Testis (tissue), 3 donors: ENCODE measurements around the gene PRPH2. TPM values are rescaled to one million over a fixed set of nuclear protein-coding genes. Genes with fewer than 3 reads are reported as not detected.

Experiments used
- DNase-seq: peaks from one replicate; pipeline ENCODE4 v3.0.0-alpha.2; 2019
- H3K27ac ChIP-seq, 2 donors: fragments of 200-600 bp; sonication (generic); one replicate each; pipeline ENCODE4 v1.5.1; 2019
- H3K27me3 ChIP-seq: fragments of 200-600 bp; sonication (generic); one replicate; pipeline ENCODE4 v1.5.1; 2019
- H3K36me3 ChIP-seq: fragments of 200-600 bp; sonication (generic); one replicate; pipeline ENCODE4 v1.5.1; 2017; ENCODE audit warnings: low read depth; ENCODE audit errors: missing control alignments
- H3K4me1 ChIP-seq: fragments of 200-600 bp; sonication (generic); one replicate; pipeline ENCODE4 v1.5.1; 2019
- H3K4me3 ChIP-seq, 2 donors: fragments of 200-600 bp; sonication (generic); one replicate each; pipeline ENCODE4 v1.5.1; 2017 to 2019
- H3K9me3 ChIP-seq: fragments of 200-600 bp; sonication (generic); one replicate; pipeline ENCODE4 v1.5.1; 2017
- CTCF ChIP-seq, 3 experiments: fragments of 450-650 bp in 2 of 3; fragments of 200-600 bp in 1 of 3; sonication (generic) in 1 of 3; IDR thresholded peaks; one replicate each; pipeline ENCODE4 v1.5.1; 2016 to 2019; ENCODE audit warnings: antibody characterized with exemption in 3 of 3, mild to moderate bottlenecking in 2 of 3, moderate library complexity in 1 of 3
- POLR2A ChIP-seq: fragments of 450-650 bp; IDR thresholded peaks from one replicate; pipeline ENCODE4 v1.6.1; 2017; ENCODE audit warnings: antibody characterized with exemption, mild to moderate bottlenecking, moderate library complexity
- WGBS, 2 donors: methylation state at CpG; one replicate each; pipeline ENCODE4 v1.1.5; 2018; 5-methylcytosine and 5-hydroxymethylcytosine counted together
- intact Hi-C: fragments of 100-400 bp; cut with DNase I; formaldehyde crosslinking; loops from one replicate; pipeline ENCODE4 v1.15.1; 2023; ENCODE audit warnings: low total_unique reads
- polyA plus RNA-seq: library from polyadenylated mRNA; stranded (reverse); fragments of 350-450 nt; fragmentation: Illumina TruSeq; extraction: RNeasy Lipid Tissue Mini Kit (QIAGEN cat#74804); gene quantifications from one replicate; pipeline ENCODE4 v1.2.3, GENCODE V29; 2014; ENCODE audit warnings: low read depth, low replicate concordance; ENCODE audit not compliant: insufficient read depth
- total RNA-seq, 2 donors: library from RNA; depleted of rRNA; stranded (reverse); fragments of >200 nt; gene quantifications; one replicate each; pipeline ENCODE4 v1.2.3, GENCODE V29; 2016

The PRPH2 gene
- total and polyA plus RNA-seq, 3 donors from 2014 or later: 5.4 to 6.6 (median 6.0) TPM

- Histone ChIP-seq H3K27ac (peak overlapping the region in 1 of 2 donors; percentile 2), H3K9me3 (no peaks in the 10 kb centered on the region), H3K4me1 (peaks cover 8% of the 10 kb centered on the region), H3K27me3 (no peaks in the 10 kb centered on the region), H3K4me3 (no peak overlapping the region), H3K36me3 (no peaks in the 10 kb centered on the region)
- TF ChIP-seq POLR2A (no peak), CTCF (IDR thresholded peaks at IDR 0.05) (no peak)
- intact Hi-C loops: no loop called here
- DNase-seq: no peak
- WGBS, 2 donors: 68 to 73% methylated on average over 4 of the region's 4 CpGs
Measured at GRCh38 chr6:42692137-42692911, 30.1 kb downstream of the PRPH2 start.

- Histone ChIP-seq H3K36me3 (no peaks in the 10 kb centered on the region), H3K27me3 (no peaks in the 10 kb centered on the region), H3K27ac (no peak overlapping the region), H3K4me1 (peaks cover 8% of the 10 kb centered on the region), H3K4me3 (no peak overlapping the region), H3K9me3 (no peaks in the 10 kb centered on the region)
- no peak for TF ChIP-seq POLR2A
- TF ChIP-seq CTCF (IDR thresholded peaks at IDR 0.05): no peak
- intact Hi-C loops: no loop called here
- 74 to 75% methylated on average over 2 of the region's 2 CpGs for WGBS, 2 donors
- DNase-seq: no peak
Measured at GRCh38 chr6:42690872-42691271, 31.5 kb downstream of the PRPH2 start.

GRCh38 chr6:42690151-42690702, 32.2 kb downstream of the PRPH2 start:
- WGBS, 2 donors: 89 to 91% methylated on average over 5 of the region's 5 CpGs
- intact Hi-C loops: no loop called here
- Histone ChIP-seq H3K4me3 (no peak overlapping the region), H3K9me3 (no peaks in the 10 kb centered on the region), H3K36me3 (no peaks in the 10 kb centered on the region), H3K27me3 (no peaks in the 10 kb centered on the region), H3K4me1 (peaks cover 7% of the 10 kb centered on the region), H3K27ac (no peak overlapping the region)
- DNase-seq: no peak
- TF ChIP-seq POLR2A: no peak
- TF ChIP-seq CTCF (IDR thresholded peaks at IDR 0.05): no peak

- 85% methylated on average over 7 of the region's 7 CpGs for whole genome bisulfite sequencing, 2 donors
- no peak overlapping the region for H3K4me3 ChIP-seq
- peaks cover 4% of the 10 kb centered on the region for H3K4me1 ChIP-seq
Measured at GRCh38 chr6:42689371-42689770, 33.0 kb downstream of the PRPH2 start.

More at GRCh38 chr6:42689371-42689770, 33.0 kb downstream of the PRPH2 start:
- Histone ChIP-seq H3K36me3 (no peaks in the 10 kb centered on the region), H3K27me3 (no peaks in the 10 kb centered on the region), H3K9me3 (no peaks in the 10 kb centered on the region), H3K27ac (no peak overlapping the region)
- intact Hi-C loops: no loop called here
- no peak for DNase-seq
- TF ChIP-seq CTCF (IDR thresholded peaks at IDR 0.05) (no peak), POLR2A (no peak)
